Type B pancreatic cell (in vitro differentiated cells): Measurements from ENCODE around the gene MAP3K8. TPM values are rescaled to one million over a fixed set of nuclear protein-coding genes. Genes with fewer than 3 reads are reported as not detected.

Experiments used
- DNase-seq: peaks from one replicate; pipeline ENCODE4 v3.0.0; 2021; ENCODE audit warnings: mixed read lengths; ENCODE audit not compliant: unreplicated experiment; ENCODE audit errors: extremely low spot score
- H3K27ac Mint-ChIP-seq: 2 replicates; pipeline ENCODE4 v1.8.0; 2021; ENCODE audit warnings: mild to moderate bottlenecking, mixed read lengths
- H3K27me3 Mint-ChIP-seq: 2 replicates; pipeline ENCODE4 v1.8.0; 2021; ENCODE audit warnings: mixed read lengths
- H3K36me3 Mint-ChIP-seq: 2 replicates; pipeline ENCODE4 v1.8.0; 2021; ENCODE audit warnings: mixed read lengths
- H3K4me1 Mint-ChIP-seq: one replicate; pipeline ENCODE4 v1.8.0; 2021; ENCODE audit warnings: mixed read lengths; ENCODE audit not compliant: unreplicated experiment
- H3K4me3 Mint-ChIP-seq: 2 replicates; pipeline ENCODE4 v1.8.0; 2021; ENCODE audit warnings: mild to moderate bottlenecking, mixed read lengths
- H3K9me3 Mint-ChIP-seq: 2 replicates; pipeline ENCODE4 v1.8.0; 2021; ENCODE audit warnings: mixed read lengths
- total RNA-seq: library from RNA; stranded (reverse); gene quantifications from 2 replicates; pipeline ENCODE4 v1.2.1, GENCODE V29; 2021; ENCODE audit warnings: low replicate concordance
- TF ChIP-seq, protein P1 (sequence below): fragments of 200-600 bp; sonication (generic); conservative IDR thresholded peaks from 2 replicates; pipeline ENCODE4 v1.5.0; 2021; ENCODE audit warnings: antibody characterized with exemption, mild to moderate bottlenecking

MAP3K8 gene
- total RNA-seq, 1 donor from 2014 or later: 22.6 TPM

DNA sequence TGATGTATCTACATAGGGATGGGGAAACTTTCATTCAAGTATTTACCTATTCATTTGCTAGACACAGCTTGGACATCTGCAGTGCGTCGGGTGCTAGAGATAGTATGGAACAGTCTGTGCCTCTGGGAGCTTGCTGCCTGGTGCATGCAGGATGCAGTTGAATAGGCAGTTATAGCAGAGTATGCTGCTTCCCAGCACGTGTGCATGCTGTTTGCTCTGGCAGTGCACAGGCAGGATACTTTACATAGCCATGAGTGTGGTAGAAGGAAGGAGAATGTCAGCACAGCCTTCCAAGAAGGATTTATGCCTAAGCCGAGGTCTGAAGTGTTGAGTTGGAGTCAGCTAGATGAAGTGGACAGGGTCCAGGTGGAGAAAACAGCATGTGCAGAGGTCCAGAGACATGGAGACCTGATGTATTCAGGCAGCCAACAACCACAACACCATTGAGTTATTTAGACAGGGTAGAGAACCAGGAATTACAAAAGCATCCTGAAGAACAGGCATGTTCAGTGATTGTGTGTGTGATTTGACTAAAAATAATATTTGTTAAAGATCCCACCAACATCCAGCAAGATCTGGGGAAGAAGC, 8.1 kb downstream of the MAP3K8 start:
- H3K4me1 Mint-ChIP-seq: peaks cover 32% of the 10 kb centered on the region
- no peaks in the 10 kb centered on the region for H3K9me3 Mint-ChIP-seq
- no peaks in the 10 kb centered on the region for H3K27me3 Mint-ChIP-seq
- TF ChIP-seq, protein P1, sequence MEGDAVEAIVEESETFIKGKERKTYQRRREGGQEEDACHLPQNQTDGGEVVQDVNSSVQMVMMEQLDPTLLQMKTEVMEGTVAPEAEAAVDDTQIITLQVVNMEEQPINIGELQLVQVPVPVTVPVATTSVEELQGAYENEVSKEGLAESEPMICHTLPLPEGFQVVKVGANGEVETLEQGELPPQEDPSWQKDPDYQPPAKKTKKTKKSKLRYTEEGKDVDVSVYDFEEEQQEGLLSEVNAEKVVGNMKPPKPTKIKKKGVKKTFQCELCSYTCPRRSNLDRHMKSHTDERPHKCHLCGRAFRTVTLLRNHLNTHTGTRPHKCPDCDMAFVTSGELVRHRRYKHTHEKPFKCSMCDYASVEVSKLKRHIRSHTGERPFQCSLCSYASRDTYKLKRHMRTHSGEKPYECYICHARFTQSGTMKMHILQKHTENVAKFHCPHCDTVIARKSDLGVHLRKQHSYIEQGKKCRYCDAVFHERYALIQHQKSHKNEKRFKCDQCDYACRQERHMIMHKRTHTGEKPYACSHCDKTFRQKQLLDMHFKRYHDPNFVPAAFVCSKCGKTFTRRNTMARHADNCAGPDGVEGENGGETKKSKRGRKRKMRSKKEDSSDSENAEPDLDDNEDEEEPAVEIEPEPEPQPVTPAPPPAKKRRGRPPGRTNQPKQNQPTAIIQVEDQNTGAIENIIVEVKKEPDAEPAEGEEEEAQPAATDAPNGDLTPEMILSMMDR: no peak
- DNase-seq: no peak
- peak overlapping the region; percentile 18 for H3K4me3 Mint-ChIP-seq
- H3K27ac Mint-ChIP-seq: no peak overlapping the region
- peaks cover 24% of the 10 kb centered on the region for H3K36me3 Mint-ChIP-seq

- Mint-ChIP-seq H3K27ac (peak overlapping the region; percentile 2), H3K4me3 (no peak overlapping the region), H3K27me3 (no peaks in the 10 kb centered on the region), H3K36me3 (peaks cover 32% of the 10 kb centered on the region), H3K4me1 (peaks cover 23% of the 10 kb centered on the region), H3K9me3 (no peaks in the 10 kb centered on the region)
- TF ChIP-seq, protein P1: no peak
- DNase-seq: no peak
Observed at GRCh38 chr10:30443049-30443448, 9.1 kb downstream of the MAP3K8 start.

- Mint-ChIP-seq H3K4me3 (no peak overlapping the region), H3K27ac (peak overlapping the region; percentile 70), H3K36me3 (peaks cover 44% of the 10 kb centered on the region), H3K27me3 (no peaks in the 10 kb centered on the region), H3K4me1 (peaks cover 11% of the 10 kb centered on the region), H3K9me3 (no peaks in the 10 kb centered on the region)
- no peak for DNase-seq
- TF ChIP-seq, protein P1: no peak
Observed at GRCh38 chr10:30445711-30446110, 11.7 kb downstream of the MAP3K8 start.

GRCh38 chr10:30447125-30447799, 13.3 kb downstream of the MAP3K8 start:
- Mint-ChIP-seq H3K9me3 (no peaks in the 10 kb centered on the region), H3K36me3 (peaks cover 38% of the 10 kb centered on the region), H3K4me1 (peaks cover 5% of the 10 kb centered on the region), H3K27ac (peak overlapping the region; percentile 97), H3K27me3 (no peaks in the 10 kb centered on the region), H3K4me3 (peak overlapping the region; percentile 65)
- TF ChIP-seq, protein P1: no peak
- DNase-seq: no peak

DNA sequence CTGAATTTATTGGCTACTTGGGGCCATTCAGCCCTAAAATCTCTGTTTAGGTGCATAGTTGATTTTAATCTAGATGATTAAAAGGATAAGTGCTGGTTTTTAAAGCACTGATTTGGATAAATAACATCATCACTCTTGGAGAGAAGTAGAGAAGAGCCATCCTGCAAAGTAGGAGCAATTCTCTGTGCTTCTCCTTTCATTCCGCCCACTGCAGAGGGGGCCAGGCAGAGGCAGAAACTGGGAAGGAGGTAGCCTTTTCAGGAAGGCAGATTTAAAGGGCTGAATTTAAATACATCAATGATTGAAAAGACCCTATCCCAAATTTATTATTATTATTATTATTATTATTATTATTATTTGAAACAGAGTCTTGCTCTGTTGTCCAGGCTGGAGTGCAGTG, 14.1 kb downstream of the MAP3K8 start:
- Mint-ChIP-seq H3K27me3 (no peaks in the 10 kb centered on the region), H3K4me3 (no peak overlapping the region), H3K9me3 (no peaks in the 10 kb centered on the region), H3K4me1 (peaks cover 4% of the 10 kb centered on the region), H3K36me3 (peaks cover 36% of the 10 kb centered on the region), H3K27ac (peak overlapping the region; percentile 97)
- TF ChIP-seq, protein P1: no peak
- DNase-seq: no peak
